Heart right ventricle (tissue), 16 donors: ENCODE measurements around the gene MYCN. TPM values are rescaled to one million over a fixed set of nuclear protein-coding genes. Genes with fewer than 3 reads are reported as not detected.

Experiments
- ATAC-seq, 8 donors: fragments of 200-7000 bp; cut with Tn5 transposase; one replicate each; pipeline ENCODE4 v1.9.1; 2020; ENCODE audit warnings: mild to moderate bottlenecking in 8 of 8, moderate library complexity in 8 of 8, moderate number of reproducible peaks in 1 of 8
- DNase-seq, 2 donors: peaks; one replicate each; pipeline ENCODE4 v3.0.0-alpha.2; 2020
- H3K27ac ChIP-seq, 10 donors: fragments of 200-600 bp; sonication (generic) in 2 of 10; one replicate each; pipeline versions ENCODE4 v1.5.0 to v1.8.0; 2020 to 2022; ENCODE audit warnings: mild to moderate bottlenecking in 3 of 10
- H3K27me3 ChIP-seq, 7 donors: fragments of 200-600 bp; one replicate each; pipeline ENCODE4 v1.8.0; 2021 to 2022; ENCODE audit warnings: mild to moderate bottlenecking in 2 of 7
- H3K36me3 ChIP-seq, 9 donors: fragments of 200-600 bp; sonication (generic) in 1 of 9; one replicate each; pipeline versions ENCODE4 v1.5.0 to v1.8.0; 2020 to 2022; ENCODE audit warnings: mild to moderate bottlenecking in 2 of 9
- H3K4me1 ChIP-seq, 9 donors: fragments of 200-600 bp; sonication (generic) in 1 of 9; one replicate each; pipeline versions ENCODE4 v1.5.0 to v1.8.0; 2020 to 2022; ENCODE audit warnings: mild to moderate bottlenecking in 4 of 9
- H3K4me3 ChIP-seq, 10 donors: fragments of 200-600 bp; sonication (generic) in 2 of 10; one replicate each; pipeline versions ENCODE4 v1.5.0 to v1.8.0; 2020 to 2022; ENCODE audit warnings: mild to moderate bottlenecking in 7 of 10, moderate library complexity in 2 of 10
- H3K9me3 ChIP-seq, 11 donors: fragments of 200-600 bp in 10 of 11; sonication (generic) in 2 of 11; one replicate each; pipeline versions ENCODE4 v1.5.0 to v1.8.0; 2013 to 2022; ENCODE audit warnings: mild to moderate bottlenecking in 2 of 11, control low read depth in 1 of 11, moderate library complexity in 1 of 11
- CTCF ChIP-seq, 9 donors: fragments of 200-600 bp; sonication (generic) in 2 of 9; IDR thresholded peaks; one replicate each; pipeline versions ENCODE4 v1.5.0 to v1.8.0; 2021 to 2022; ENCODE audit warnings: antibody characterized with exemption in 9 of 9, mild to moderate bottlenecking in 5 of 9, moderate library complexity in 1 of 9
- WGBS, 2 donors: extraction: QIAGEN DNeasy Blood & Tissue Kit; methylation state at CpG; one replicate each; pipeline ENCODE4 v1.1.7; 2013; ENCODE audit warnings: inconsistent platforms in 1 of 2; 5-methylcytosine and 5-hydroxymethylcytosine counted together
- intact Hi-C, 10 donors: fragments of 100-400 bp; cut with DNase I; formaldehyde crosslinking; loops; one replicate each; pipeline versions ENCODE4 v1.11.1 to v1.14.2; 2022
- polyA plus RNA-seq, 2 donors: library from polyadenylated mRNA; stranded (reverse); fragments of 200-250 nt; gene quantifications; one replicate each; pipeline ENCODE4 v1.2.3, GENCODE V29; 2013
- total RNA-seq, 10 donors: library from RNA; stranded (reverse); fragmentation: NEBNext Ultra II Directional in 3 of 10; extraction: Animal tissue kit (Norgen Biotek cat#: 25700) in 3 of 10; gene quantifications; one replicate each; pipeline versions ENCODE4 v1.2.1 to v1.2.4, GENCODE V29; 2021 to 2023
- donor health status: Arrhythmogenic right ventricular cardiomyopathy.
- donor health status: ischemic (EF 13 %, LVEDD 7.1; RV severe dilation, severe dysfunction).
- donor health status: healthy with polysubstance abuse.
- donor health status: DM: no; HTN: yes; CAD: no.
- donor health status: DM: no; HTN: no; CAD: no.
- donor health status: ischemic (EF 25% LVEDD 6.9; RV normal size, moderate dysfunction).
- donor health status: ischemic (EF 25% LVEDD 5.7; RV mildly dilated, moderate dysfunction).
- donor health status: healthy.
- donor health status: DM: yes; HTN: yes; CAD: no.
- donor health status: Ischemic cardiomyopathy.
- donor health status: ischemic (EF 35%, LVEDD 5.7; RV mildly dilated, moderate dysfunction).
- donor health status: nonischemic (EF 11% LVEDD 7.7; RV severe dilation, severe dysfunction).
- donor health status: DM: yes; HTN: yes; CAD: no.
- donor health status: PGD.
- donor health status: ischemic (EF 29% LVEDD 5.4; RV normal size, mild dysfunction).
- donor health status: nonischemic (EF 23%, LVEDD 6.1; RV moderate dilation, normal function).

Gene MYCN
- total and polyA plus RNA-seq, 12 donors = 0.14 to 1.4 (median 0.52) TPM

GRCh38 chr2:15975676-15976075 is 35.3 kb downstream of the MYCN start:
- ATAC-seq (no peak), DNase-seq (no peak)
- no peak for TF ChIP-seq CTCF (IDR thresholded peaks at IDR 0.05)
- no peaks in the 10 kb centered on the region for H3K4me1 ChIP-seq
- H3K27ac ChIP-seq = no peak overlapping the region
- 81 to 82% methylated on average over 5 of the region's 5 CpGs for WGBS, 2 donors
- H3K27me3 ChIP-seq = peaks cover 0 to 15% (median 9%) of the 10 kb centered on the region in 7 donors
- H3K9me3 ChIP-seq = no peaks in the 10 kb centered on the region
- no peaks in the 10 kb centered on the region for H3K36me3 ChIP-seq
- no peak overlapping the region for H3K4me3 ChIP-seq
- intact Hi-C loops = no loop called here

GRCh38 chr2:15976354-15976753 is 36.0 kb downstream of the MYCN start:
- H3K4me1 ChIP-seq = no peaks in the 10 kb centered on the region
- no peaks in the 10 kb centered on the region for H3K36me3 ChIP-seq
- no peak for TF ChIP-seq CTCF (IDR thresholded peaks at IDR 0.05)
- H3K27ac ChIP-seq = no peak overlapping the region
- intact Hi-C loops = no loop called here
- no peak overlapping the region for H3K4me3 ChIP-seq
- no peaks in the 10 kb centered on the region for H3K9me3 ChIP-seq
- WGBS, 2 donors = 89 to 93% methylated on average over 7 of the region's 7 CpGs
- peaks cover 0 to 8% (median 2%) of the 10 kb centered on the region in 7 donors for H3K27me3 ChIP-seq
- DNase-seq (no peak), ATAC-seq (no peak)

- H3K27me3 ChIP-seq = peaks cover 0 to 8% (median 0%) of the 10 kb centered on the region in 7 donors
- no peak overlapping the region for H3K27ac ChIP-seq
- H3K4me3 ChIP-seq = no peak overlapping the region
- no peaks in the 10 kb centered on the region for H3K9me3 ChIP-seq
- H3K36me3 ChIP-seq = no peaks in the 10 kb centered on the region
- no peak for TF ChIP-seq CTCF (IDR thresholded peaks at IDR 0.05)
- H3K4me1 ChIP-seq = no peaks in the 10 kb centered on the region
- DNase-seq = no peak
- 81 to 82% methylated on average over 9 of the region's 9 CpGs for WGBS, 2 donors
- ATAC-seq = no peak
- intact Hi-C loops = no loop called here
These were observed 38.9 kb downstream of the MYCN start for GRCh38 chr2:15979051-15979758.

- intact Hi-C loops = no loop called here
- H3K36me3 ChIP-seq = no peaks in the 10 kb centered on the region
- no peak overlapping the region for H3K4me3 ChIP-seq
- 90 to 91% methylated on average over 9 of the region's 9 CpGs for WGBS, 2 donors
- no peaks in the 10 kb centered on the region for H3K4me1 ChIP-seq
- no peak overlapping the region for H3K27ac ChIP-seq
- TF ChIP-seq CTCF (IDR thresholded peaks at IDR 0.05) = no peak
- peaks cover 0 to 8% (median 0%) of the 10 kb centered on the region in 7 donors for H3K27me3 ChIP-seq
- no peaks in the 10 kb centered on the region for H3K9me3 ChIP-seq
- no peak for DNase-seq
- ATAC-seq = no peak
These were observed 39.6 kb downstream of the MYCN start for GRCh38 chr2:15979759-15980604.
